ENCODE results near the gene P2RY2.

Gene P2RY2

GRCh38 chr11:73201888-73202780, 15.9 kb upstream of the P2RY2 start:
- in situ Hi-C loops (cut with MboI; ENCODE audit: low sequenced_read_pairs, unreplicated experiment) = no loop called here
- no peak for DNase-seq (ENCODE audit: low spot score)
- no peak for TF ChIP-seq CTCF (IDR thresholded peaks at IDR 0.05; ENCODE audit: borderline replicate concordance, control extremely low read depth, extremely low read depth, insufficient read depth, missing control alignments)

GRCh38 chr11:73203322-73203721, 14.8 kb upstream of the P2RY2 start:
- DNase-seq (ENCODE audit: low spot score) = no peak
- TF ChIP-seq CTCF (IDR thresholded peaks at IDR 0.05; ENCODE audit: borderline replicate concordance, control extremely low read depth, extremely low read depth, insufficient read depth, missing control alignments) = no peak
- in situ Hi-C loops (cut with MboI; ENCODE audit: low sequenced_read_pairs, unreplicated experiment) = no loop called here

- TF ChIP-seq CTCF (IDR thresholded peaks at IDR 0.05; ENCODE audit: borderline replicate concordance, control extremely low read depth, extremely low read depth, insufficient read depth, missing control alignments) = no peak
- no peak for DNase-seq (ENCODE audit: low spot score)
- in situ Hi-C loops (cut with MboI; ENCODE audit: low sequenced_read_pairs, unreplicated experiment) = no loop called here
Observed at GRCh38 chr11:73203790-73204189, 14.3 kb upstream of the P2RY2 start.

- TF ChIP-seq CTCF (IDR thresholded peaks at IDR 0.05; ENCODE audit: borderline replicate concordance, control extremely low read depth, extremely low read depth, insufficient read depth, missing control alignments) = no peak
- DNase-seq (ENCODE audit: low spot score) = no peak
Observed at GRCh38 chr11:73204711-73205121, 13.4 kb upstream of the P2RY2 start.

GRCh38 chr11:73205661-73206343, 12.3 kb upstream of the P2RY2 start:
- no peak for DNase-seq (ENCODE audit: low spot score)
- no peak for TF ChIP-seq CTCF (IDR thresholded peaks at IDR 0.05; ENCODE audit: borderline replicate concordance, control extremely low read depth, extremely low read depth, insufficient read depth, missing control alignments)
- in situ Hi-C loops (cut with MboI; ENCODE audit: low sequenced_read_pairs, unreplicated experiment) = no loop called here

More at GRCh38 chr11:73204711-73205121, 13.4 kb upstream of the P2RY2 start:
- in situ Hi-C loops (cut with MboI; ENCODE audit: low sequenced_read_pairs, unreplicated experiment) = no loop called here

- in situ Hi-C loops (cut with MboI; ENCODE audit: low sequenced_read_pairs, unreplicated experiment) = no loop called here
- no peak for DNase-seq (ENCODE audit: low spot score)
Observed at GRCh38 chr11:73206801-73207200, 11.3 kb upstream of the P2RY2 start.

More at GRCh38 chr11:73206801-73207200, 11.3 kb upstream of the P2RY2 start:
- no peak for TF ChIP-seq CTCF (IDR thresholded peaks at IDR 0.05; ENCODE audit: borderline replicate concordance, control extremely low read depth, extremely low read depth, insufficient read depth, missing control alignments)

Measured in GM13976 (cell line).